Mesendoderm (in vitro differentiated cells): ENCODE measurements around the gene TMEM222.

Experiments
- DNase-seq: peaks from one replicate; pipeline ENCODE4 v3.0.0; 2013
- H2AK5ac ChIP-seq: 2 replicates; pipeline ENCODE4 v1.6.1; 2013; ENCODE audit warnings: low read length, inconsistent platforms
- H2BK120ac ChIP-seq: 2 replicates; pipeline ENCODE4 v1.6.1; 2013; ENCODE audit warnings: low read depth, mild to moderate bottlenecking, low read length, moderate library complexity, mixed read lengths
- H2BK15ac ChIP-seq: replicated peaks from 2 replicates; pipeline ENCODE4 v1.6.1; 2013; ENCODE audit warnings: low read depth, mild to moderate bottlenecking, moderate library complexity
- H2BK5ac ChIP-seq: 2 replicates; pipeline ENCODE4 v1.6.1; 2013; ENCODE audit warnings: low read length, inconsistent platforms
- H3K18ac ChIP-seq: 2 replicates; pipeline ENCODE4 v1.6.1; 2013; ENCODE audit warnings: mild to moderate bottlenecking, low read length, mixed read lengths
- H3K23ac ChIP-seq: one replicate; pipeline ENCODE4 v1.6.1; 2013; ENCODE audit warnings: low read length
- H3K27ac ChIP-seq: 2 replicates; pipeline ENCODE4 v1.5.1; 2013; ENCODE audit warnings: low read depth, mild to moderate bottlenecking, inconsistent platforms, low read length, moderate library complexity
- H3K27me3 ChIP-seq: 2 replicates; pipeline ENCODE4 v1.6.1; 2013; ENCODE audit warnings: low read length, control low read depth, mild to moderate bottlenecking, inconsistent platforms; ENCODE audit not compliant: insufficient read depth, poor library complexity
- H3K36me3 ChIP-seq: 2 replicates; pipeline ENCODE4 v1.6.1; 2013; ENCODE audit warnings: low read length, inconsistent platforms; ENCODE audit not compliant: control insufficient read depth, insufficient read depth
- H3K4ac ChIP-seq: one replicate; pipeline ENCODE4 v1.6.1; 2013; ENCODE audit warnings: low read depth, mild to moderate bottlenecking, low read length, moderate library complexity
- H3K4me1 ChIP-seq: 2 replicates; pipeline ENCODE4 v1.6.1; 2013; ENCODE audit warnings: low read depth, low read length, inconsistent platforms; ENCODE audit not compliant: control insufficient read depth
- H3K4me2 ChIP-seq: 2 replicates; pipeline ENCODE4 v1.6.1; 2013; ENCODE audit warnings: low read length
- H3K4me3 ChIP-seq: 2 replicates; pipeline ENCODE4 v1.5.1; 2013; ENCODE audit warnings: mild to moderate bottlenecking, low read length
- H3K56ac ChIP-seq: one replicate; pipeline ENCODE4 v1.6.1; 2013; ENCODE audit warnings: low read length
- H3K79me1 ChIP-seq: 2 replicates; pipeline ENCODE4 v1.6.1; 2013; ENCODE audit warnings: low read length, inconsistent platforms
- H3K79me2 ChIP-seq: 2 replicates; pipeline ENCODE4 v1.6.1; 2013; ENCODE audit warnings: mild to moderate bottlenecking, low read length; ENCODE audit not compliant: control insufficient read depth, insufficient read depth
- H3K9ac ChIP-seq: 2 replicates; pipeline ENCODE4 v1.6.1; 2013; ENCODE audit warnings: low read length, inconsistent platforms
- H4K5ac ChIP-seq: one replicate; pipeline ENCODE4 v1.6.1; 2013; ENCODE audit warnings: low read length
- H4K8ac ChIP-seq: one replicate; pipeline ENCODE4 v1.6.1; 2013; ENCODE audit warnings: low read depth, mild to moderate bottlenecking, control low read depth, low read length, moderate library complexity
- WGBS: extraction: QIAGEN DNeasy Blood & Tissue Kit; methylation state at CpG from one replicate; pipeline ENCODE4 v1.1.7; 2013; ENCODE audit warnings: low lambda C conversion rate, missing lambda C conversion rate; ENCODE audit not compliant: insufficient coverage; ENCODE audit errors: extremely low coverage; 5-methylcytosine and 5-hydroxymethylcytosine counted together

Gene TMEM222

GRCh38 chr1:27301582-27302199, 20.3 kb upstream of the TMEM222 start:
- no peak overlapping the region for H2BK120ac ChIP-seq
- H3K36me3 ChIP-seq, result no peaks in the 10 kb centered on the region
- DNase-seq, result no peak
- H3K4me1 ChIP-seq, result peaks cover 13% of the 10 kb centered on the region
- H4K8ac ChIP-seq, result no peak overlapping the region
- H3K4ac ChIP-seq, result no peak overlapping the region
- H3K79me1 ChIP-seq, result no peaks in the 10 kb centered on the region
- no peak overlapping the region for H3K4me2 ChIP-seq
- no peak overlapping the region for H3K18ac ChIP-seq
- H2AK5ac ChIP-seq, result no peak overlapping the region
- H3K27ac ChIP-seq, result no peak overlapping the region
- no peak overlapping the region for H3K4me3 ChIP-seq
- no peak overlapping the region for H3K56ac ChIP-seq
- H4K5ac ChIP-seq, result no peak overlapping the region
- no peaks in the 10 kb centered on the region for H3K27me3 ChIP-seq
- no peak overlapping the region for H3K23ac ChIP-seq
- no CpG with 5 or more reads among the region's 10 CpGs for WGBS
- no peak overlapping the region for H3K9ac ChIP-seq
- no peak overlapping the region for H2BK15ac ChIP-seq
- no peaks in the 10 kb centered on the region for H3K79me2 ChIP-seq
- no peak overlapping the region for H2BK5ac ChIP-seq

GRCh38 chr1:27302612-27303011, 19.4 kb upstream of the TMEM222 start:
- H3K18ac ChIP-seq, result no peak overlapping the region
- no peak overlapping the region for H4K5ac ChIP-seq
- no peak overlapping the region for H4K8ac ChIP-seq
- H2BK15ac ChIP-seq, result no peak overlapping the region
- H3K27ac ChIP-seq, result no peak overlapping the region
- no peak overlapping the region for H3K4ac ChIP-seq
- WGBS, result no CpG with 5 or more reads among the region's 2 CpGs
- H3K36me3 ChIP-seq, result no peaks in the 10 kb centered on the region
- no peak overlapping the region for H3K4me3 ChIP-seq
- no peak overlapping the region for H3K4me2 ChIP-seq
- peaks cover 15% of the 10 kb centered on the region for H3K4me1 ChIP-seq
- no peak overlapping the region for H3K56ac ChIP-seq
- H3K9ac ChIP-seq, result no peak overlapping the region
- no peak overlapping the region for H3K23ac ChIP-seq
- H3K79me2 ChIP-seq, result no peaks in the 10 kb centered on the region
- H2BK120ac ChIP-seq, result no peak overlapping the region
- no peak for DNase-seq
- no peaks in the 10 kb centered on the region for H3K27me3 ChIP-seq
- no peak overlapping the region for H2BK5ac ChIP-seq
- no peak overlapping the region for H2AK5ac ChIP-seq
- no peaks in the 10 kb centered on the region for H3K79me1 ChIP-seq

- Histone ChIP-seq H3K79me2 (no peaks in the 10 kb centered on the region), H3K23ac (no peak overlapping the region), H3K4me3 (no peak overlapping the region), H3K56ac (no peak overlapping the region), H3K18ac (no peak overlapping the region), H3K36me3 (no peaks in the 10 kb centered on the region), H2BK120ac (no peak overlapping the region), H3K79me1 (no peaks in the 10 kb centered on the region), H3K27ac (no peak overlapping the region), H3K4ac (no peak overlapping the region), H2BK15ac (no peak overlapping the region), H2BK5ac (no peak overlapping the region), H4K8ac (no peak overlapping the region), H2AK5ac (no peak overlapping the region), H4K5ac (no peak overlapping the region), H3K4me1 (peaks cover 15% of the 10 kb centered on the region), H3K27me3 (no peaks in the 10 kb centered on the region), H3K4me2 (no peak overlapping the region), H3K9ac (no peak overlapping the region)
- DNase-seq, result no peak
- WGBS, result no CpG with 5 or more reads among the region's 15 CpGs
These were observed 18.5 kb upstream of the TMEM222 start for GRCh38 chr1:27303509-27303908.

GRCh38 chr1:27306071-27306470, 15.9 kb upstream of the TMEM222 start:
- Histone ChIP-seq H3K27me3 (no peaks in the 10 kb centered on the region), H2BK120ac (no peak overlapping the region), H3K27ac (no peak overlapping the region), H3K56ac (no peak overlapping the region), H3K4me1 (peaks cover 2% of the 10 kb centered on the region), H3K18ac (no peak overlapping the region), H2BK15ac (no peak overlapping the region), H3K4me3 (no peak overlapping the region), H4K8ac (no peak overlapping the region), H3K23ac (no peak overlapping the region), H2BK5ac (no peak overlapping the region), H4K5ac (no peak overlapping the region), H3K79me1 (no peaks in the 10 kb centered on the region), H2AK5ac (no peak overlapping the region), H3K4me2 (no peak overlapping the region), H3K79me2 (no peaks in the 10 kb centered on the region), H3K9ac (no peak overlapping the region), H3K36me3 (no peaks in the 10 kb centered on the region), H3K4ac (no peak overlapping the region)
- WGBS, result no CpG with 5 or more reads among the region's 11 CpGs
- DNase-seq, result no peak

- Histone ChIP-seq H4K8ac (no peak overlapping the region), H2AK5ac (no peak overlapping the region), H3K27ac (peak overlapping the region; percentile 63), H3K9ac (peak overlapping the region; percentile 41), H3K4me2 (no peak overlapping the region), H3K18ac (no peak overlapping the region), H2BK5ac (no peak overlapping the region), H3K36me3 (no peaks in the 10 kb centered on the region), H3K23ac (no peak overlapping the region), H3K4ac (no peak overlapping the region), H3K79me2 (no peaks in the 10 kb centered on the region), H3K56ac (peak overlapping the region; percentile 73), H3K27me3 (no peaks in the 10 kb centered on the region), H3K4me1 (peaks cover 2% of the 10 kb centered on the region), H2BK120ac (no peak overlapping the region), H2BK15ac (no peak overlapping the region), H3K4me3 (no peak overlapping the region), H3K79me1 (no peaks in the 10 kb centered on the region), H4K5ac (no peak overlapping the region)
- no CpG with 5 or more reads among the region's 11 CpGs for WGBS
- DNase-seq, result peak; percentile 74
These were observed 14.8 kb upstream of the TMEM222 start for GRCh38 chr1:27306892-27307761.
